HepG2 (cell line): ENCODE measurements around the gene LYRM4. TPM values are rescaled to one million over a fixed set of nuclear protein-coding genes. Genes with fewer than 3 reads are reported as not detected.

ENCODE experiments used
- E2F5 ChIP-seq: sonication (generic); formaldehyde crosslinking; conservative IDR thresholded peaks from 2 replicates; pipeline ENCODE4 v1.4.0; 2020; ENCODE audit warnings: missing genetic modification reagents
- FOXA1 ChIP-seq, 2 experiments: fragments of 450-650 bp in 1 of 2; sonication (generic) in 1 of 2; formaldehyde crosslinking in 1 of 2; IDR thresholded peaks; 2 replicates each; pipeline versions ENCODE4 v1.4.0 to v1.6.1; 2016 to 2020; ENCODE audit warnings: missing genetic modification reagents in 1 of 2
- NFAT5 ChIP-seq: sonication (generic); formaldehyde crosslinking; IDR thresholded peaks from 2 replicates; pipeline ENCODE4 v1.4.0; 2020; ENCODE audit warnings: missing genetic modification reagents
- PITX1 ChIP-seq: sonication (generic); formaldehyde crosslinking; IDR thresholded peaks from 2 replicates; pipeline ENCODE4 v1.5.1; 2020; ENCODE audit warnings: mild to moderate bottlenecking, missing genetic modification reagents
- RFX3 ChIP-seq: IDR thresholded peaks from 2 replicates; pipeline ENCODE4 v1.6.1; 2016; ENCODE audit warnings: missing biosample characterization, missing genetic modification reagents
- RXRB ChIP-seq: IDR thresholded peaks from 2 replicates; pipeline ENCODE4 v1.6.1; 2016; ENCODE audit warnings: borderline replicate concordance, missing genetic modification reagents, missing compliant biosample characterization
- SYNCRIP ChIP-seq: fragments of 200-400 bp; formaldehyde crosslinking; IDR thresholded peaks from 2 replicates; pipeline ENCODE4 v1.6.1; 2018; ENCODE audit warnings: mild to moderate bottlenecking, low read depth, low read length; ENCODE audit not compliant: insufficient read depth
- ZBTB49 ChIP-seq: sonication (generic); formaldehyde crosslinking; IDR thresholded peaks from 2 replicates; pipeline ENCODE4 v1.4.0; 2020; ENCODE audit warnings: missing genetic modification reagents, borderline replicate concordance
- ZHX2 ChIP-seq, 2 experiments: sonication (generic) in 1 of 2; formaldehyde crosslinking in 1 of 2; IDR thresholded peaks; 2 replicates each; pipeline versions ENCODE4 v1.6.1 to v1.9.0; 2014 to 2022; ENCODE audit warnings: antibody characterized with exemption in 1 of 2, borderline replicate concordance in 1 of 2, inconsistent platforms in 1 of 2, low read depth in 1 of 2, missing genetic modification reagents in 1 of 2
- ZNF317 ChIP-seq: sonication (generic); formaldehyde crosslinking; IDR thresholded peaks from 2 replicates; pipeline ENCODE4 v1.5.0; 2020; ENCODE audit warnings: mild to moderate bottlenecking, missing genetic modification reagents
- ZNF33A ChIP-seq: sonication (generic); formaldehyde crosslinking; IDR thresholded peaks from 2 replicates; pipeline ENCODE4 v1.5.1; 2020; ENCODE audit warnings: missing genetic modification reagents, mild to moderate bottlenecking, moderate library complexity, borderline replicate concordance
- ZNF619 ChIP-seq: sonication (generic); formaldehyde crosslinking; IDR thresholded peaks from 2 replicates; pipeline ENCODE4 v1.4.0; 2020; ENCODE audit warnings: mild to moderate bottlenecking, missing genetic modification reagents
- polyA plus RNA-seq, 8 experiments: library from polyadenylated mRNA; depleted of rRNA in 3 of 8; stranded (reverse) in 7 of 8; unstranded in 1 of 8; fragments of >200 nt; fragmentation: Illumina TruSeq in 4 of 8; extraction: Trizol in 4 of 8; gene quantifications; 2 replicates each; pipeline versions ENCODE4 v1.2.1 to v1.2.3, GENCODE V29; 2011 to 2016; ENCODE audit warnings: low read depth in 4 of 8, missing spikeins in 1 of 8, mixed read lengths in 1 of 8; ENCODE audit not compliant: insufficient read depth in 1 of 8
- total RNA-seq, 5 experiments: library from RNA; depleted of rRNA; stranded (reverse); fragments of >200 nt; fragmentation: Illumina TruSeq; extraction: Trizol; gene quantifications; 2 replicates each; pipeline ENCODE4 v1.2.3, GENCODE V29; 2016; ENCODE audit warnings: low read depth in 1 of 5

The LYRM4 gene
- total and polyA plus RNA-seq, 2 of the 13 experiments (the other 11 are each of a cell fraction or from before 2014, with no cell fraction given), result 64.6 to 67.5 TPM

GRCh38 chr6:5260661-5261544 lies at the start of gene LYRM4, which contains the start of gene FARS2 (continued):
- TF ChIP-seq ZHX2 (IDR thresholded peaks at IDR 0.05; ENCODE audit: low read depth) (peak; percentile 19; the same call in 1 of the 2 replicates), ZHX2 (CRISPR knock-in tag; IDR thresholded peaks at IDR 0.05; ENCODE audit: borderline replicate concordance) (no peak; the same call in 1 of the 2 replicates), ZBTB49 (0 out of 2 replicates have a peak, but pooled peaks have one; percentile 44), E2F5 (CRISPR knock-in tag) (peak; percentile 61; the same call in 1 of the 2 replicates), ZNF317 (CRISPR knock-in tag) (no peak), ZNF619 (CRISPR knock-in tag) (peak; percentile 30; the same call in 1 of the 2 replicates), PITX1 (peak; percentile 49), ZNF33A (CRISPR knock-in tag) (peak; percentile 94; the same call in 1 of the 2 replicates), SYNCRIP (no peak), NFAT5 (peak; percentile 83), FOXA1 (IDR thresholded peaks at IDR 0.05) (no peak), FOXA1 (CRISPR knock-in tag; IDR thresholded peaks at IDR 0.05) (no peak), RFX3 (CRISPR knock-in tag) (peak; percentile 90), RXRB (CRISPR knock-in tag) (peak; percentile 32; the same call in 1 of the 2 replicates)
